OCI-LY1 (cell line): ENCODE results near the gene HS3ST5.

Experiments used
- H2AFZ ChIP-seq: fragments of 200-600 bp; sonication (generic), shearing (Covaris generic); 2 replicates; pipeline ENCODE4 v1.6.0; 2014; ENCODE audit warnings: antibody characterized with exemption, mild to moderate bottlenecking, low read length
- H3F3A ChIP-seq: fragments of 200-600 bp; sonication (generic), shearing (Covaris generic); 2 replicates; pipeline ENCODE4 v1.6.0; 2014; ENCODE audit warnings: mild to moderate bottlenecking, antibody characterized with exemption, low read length, moderate library complexity; ENCODE audit not compliant: insufficient read depth
- H3K27ac ChIP-seq: fragments of 200-600 bp; sonication (generic); 2 replicates; pipeline ENCODE4 v1.5.1; 2014; ENCODE audit warnings: low read length, mixed run types, mild to moderate bottlenecking, low read depth; ENCODE audit not compliant: poor library complexity, severe bottlenecking
- H3K27me3 ChIP-seq: fragments of 200-600 bp; sonication (generic); 2 replicates; pipeline ENCODE4 v1.6.0; 2014; ENCODE audit warnings: antibody characterized with exemption, mild to moderate bottlenecking, low read length, moderate library complexity; ENCODE audit not compliant: insufficient read depth
- H3K36me3 ChIP-seq: fragments of 200-600 bp; sonication (generic); 2 replicates; pipeline ENCODE4 v1.6.1; 2014; ENCODE audit warnings: mild to moderate bottlenecking, antibody characterized with exemption, low read length, moderate library complexity, mixed read lengths; ENCODE audit not compliant: insufficient read depth
- H3K4me1 ChIP-seq: fragments of 200-600 bp; sonication (generic); 2 replicates; pipeline ENCODE4 v1.5.1; 2014; ENCODE audit warnings: mild to moderate bottlenecking, low read length, moderate library complexity; ENCODE audit not compliant: insufficient read depth, severe bottlenecking
- H3K4me2 ChIP-seq: fragments of 200-600 bp; sonication (generic), shearing (Covaris generic); 2 replicates; pipeline ENCODE4 v1.6.1; 2014; ENCODE audit warnings: low read length
- H3K4me3 ChIP-seq: fragments of 200-600 bp; sonication (generic); 2 replicates; pipeline ENCODE4 v1.5.1; 2014; ENCODE audit warnings: low read length, low read depth, mild to moderate bottlenecking, mixed read lengths; ENCODE audit not compliant: poor library complexity, severe bottlenecking
- H3K79me2 ChIP-seq: fragments of 200-600 bp; shearing (Covaris generic); 2 replicates; pipeline ENCODE4 v1.6.1; 2016; ENCODE audit warnings: mixed run types, low read length, mixed read lengths; ENCODE audit not compliant: insufficient read depth
- H3K9ac ChIP-seq: fragments of 200-600 bp; sonication (generic), shearing (Covaris generic); 2 replicates; pipeline ENCODE4 v1.6.1; 2014; ENCODE audit warnings: mild to moderate bottlenecking, low read length, mixed read lengths
- H3K9me2 ChIP-seq: fragments of 200-600 bp; sonication (generic), shearing (Covaris generic); 2 replicates; pipeline ENCODE4 v1.6.1; 2014; ENCODE audit warnings: low read depth, mild to moderate bottlenecking, low read length, mixed read lengths
- H3K9me3 ChIP-seq: fragments of 200-600 bp; shearing (Covaris generic); 2 replicates; pipeline ENCODE4 v1.6.1; 2014; ENCODE audit warnings: low read length, mixed read lengths
- H4K20me1 ChIP-seq: fragments of 200-600 bp; sonication (generic), shearing (Covaris generic); 2 replicates; pipeline ENCODE4 v1.6.0; 2016; ENCODE audit warnings: mild to moderate bottlenecking, low read length; ENCODE audit not compliant: insufficient read depth
- EZH2 ChIP-seq: fragments of 200-600 bp; sonication (generic), shearing (Covaris generic); IDR thresholded peaks from 2 replicates; pipeline ENCODE4 v1.8.0; 2017; ENCODE audit warnings: borderline replicate concordance, mixed run types, mild to moderate bottlenecking, antibody characterized with exemption, low read length, moderate library complexity, mixed read lengths
- TF ChIP-seq, protein P1 (sequence below): fragments of 200-600 bp; sonication (generic), shearing (Covaris generic); IDR thresholded peaks from 2 replicates; pipeline ENCODE4 v1.5.1; 2017; ENCODE audit warnings: mild to moderate bottlenecking, antibody characterized with exemption, low read length, moderate library complexity, mixed read lengths

HS3ST5 gene

DNA sequence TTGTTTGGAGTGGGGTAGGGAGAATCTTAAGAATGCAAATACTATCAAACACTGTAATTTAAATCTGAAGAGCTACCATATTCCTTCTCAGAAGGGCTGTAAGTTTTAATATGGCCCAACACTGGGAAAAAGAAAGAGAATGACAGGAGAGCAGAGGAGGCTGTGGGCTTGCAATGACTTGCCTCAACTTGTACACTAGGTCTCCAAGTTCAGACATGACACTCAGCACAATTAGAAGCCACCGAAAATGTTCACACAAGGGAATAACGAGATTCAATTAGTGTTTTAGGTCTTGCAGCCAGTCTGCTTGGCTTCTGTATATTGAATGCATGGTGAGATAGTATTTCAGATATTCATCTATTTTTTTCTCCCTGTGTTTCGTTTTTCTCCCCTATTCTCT, 89.4 kb downstream of the HS3ST5 start:
- TF ChIP-seq, protein P1, sequence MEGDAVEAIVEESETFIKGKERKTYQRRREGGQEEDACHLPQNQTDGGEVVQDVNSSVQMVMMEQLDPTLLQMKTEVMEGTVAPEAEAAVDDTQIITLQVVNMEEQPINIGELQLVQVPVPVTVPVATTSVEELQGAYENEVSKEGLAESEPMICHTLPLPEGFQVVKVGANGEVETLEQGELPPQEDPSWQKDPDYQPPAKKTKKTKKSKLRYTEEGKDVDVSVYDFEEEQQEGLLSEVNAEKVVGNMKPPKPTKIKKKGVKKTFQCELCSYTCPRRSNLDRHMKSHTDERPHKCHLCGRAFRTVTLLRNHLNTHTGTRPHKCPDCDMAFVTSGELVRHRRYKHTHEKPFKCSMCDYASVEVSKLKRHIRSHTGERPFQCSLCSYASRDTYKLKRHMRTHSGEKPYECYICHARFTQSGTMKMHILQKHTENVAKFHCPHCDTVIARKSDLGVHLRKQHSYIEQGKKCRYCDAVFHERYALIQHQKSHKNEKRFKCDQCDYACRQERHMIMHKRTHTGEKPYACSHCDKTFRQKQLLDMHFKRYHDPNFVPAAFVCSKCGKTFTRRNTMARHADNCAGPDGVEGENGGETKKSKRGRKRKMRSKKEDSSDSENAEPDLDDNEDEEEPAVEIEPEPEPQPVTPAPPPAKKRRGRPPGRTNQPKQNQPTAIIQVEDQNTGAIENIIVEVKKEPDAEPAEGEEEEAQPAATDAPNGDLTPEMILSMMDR, result no peak
- no peak for TF ChIP-seq EZH2
- no peak overlapping the region for H2AFZ ChIP-seq
- no peaks in the 10 kb centered on the region for H3K36me3 ChIP-seq
- H3K9ac ChIP-seq, result no peak overlapping the region
- H3K27ac ChIP-seq, result no peak overlapping the region
- no peaks in the 10 kb centered on the region for H3K79me2 ChIP-seq
- H3K9me2 ChIP-seq, result no peaks in the 10 kb centered on the region
- no peaks in the 10 kb centered on the region for H3F3A ChIP-seq
- no peak overlapping the region for H3K4me3 ChIP-seq
- H4K20me1 ChIP-seq, result no peaks in the 10 kb centered on the region
- no peaks in the 10 kb centered on the region for H3K9me3 ChIP-seq
- H3K4me1 ChIP-seq, result no peaks in the 10 kb centered on the region
- H3K4me2 ChIP-seq, result no peak overlapping the region
- no peaks in the 10 kb centered on the region for H3K27me3 ChIP-seq

GRCh38 chr6:114249522-114249921, 93.3 kb downstream of the HS3ST5 start:
- no peaks in the 10 kb centered on the region for H4K20me1 ChIP-seq
- H3K79me2 ChIP-seq, result no peaks in the 10 kb centered on the region
- H3F3A ChIP-seq, result no peaks in the 10 kb centered on the region
- H2AFZ ChIP-seq, result no peak overlapping the region
- H3K4me2 ChIP-seq, result no peak overlapping the region
- no peak overlapping the region for H3K9ac ChIP-seq
- H3K9me2 ChIP-seq, result no peaks in the 10 kb centered on the region
- no peaks in the 10 kb centered on the region for H3K36me3 ChIP-seq
- no peaks in the 10 kb centered on the region for H3K27me3 ChIP-seq
- H3K4me1 ChIP-seq, result no peaks in the 10 kb centered on the region
- no peak overlapping the region for H3K4me3 ChIP-seq
- TF ChIP-seq, protein P1, result no peak
- no peak for TF ChIP-seq EZH2
- H3K9me3 ChIP-seq, result no peaks in the 10 kb centered on the region
- H3K27ac ChIP-seq, result no peak overlapping the region

DNA sequence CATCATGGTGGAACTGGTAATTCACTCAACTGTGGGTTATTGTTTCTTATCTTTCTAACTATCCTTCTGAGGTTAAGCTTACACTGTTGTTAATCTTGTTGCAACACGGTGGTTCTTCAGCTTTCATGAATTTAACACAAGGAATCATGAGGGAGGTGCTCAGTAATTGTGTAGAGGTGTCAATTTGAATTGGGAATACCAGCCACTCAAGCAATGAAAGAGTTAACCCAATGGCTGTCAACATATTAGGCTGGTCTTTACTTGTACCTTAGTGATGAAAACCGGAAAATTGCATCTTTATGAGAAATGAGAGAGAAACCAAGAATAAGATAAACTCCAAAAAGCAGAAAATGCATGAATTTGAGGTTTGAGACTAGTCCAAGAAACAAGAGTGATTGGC, 95.7 kb downstream of the HS3ST5 start:
- no peak overlapping the region for H3K9ac ChIP-seq
- no peaks in the 10 kb centered on the region for H3K79me2 ChIP-seq
- no peaks in the 10 kb centered on the region for H3K9me3 ChIP-seq
- H3K4me1 ChIP-seq, result no peaks in the 10 kb centered on the region
- H3K27ac ChIP-seq, result no peak overlapping the region
- H3K4me2 ChIP-seq, result no peak overlapping the region
- no peaks in the 10 kb centered on the region for H3K36me3 ChIP-seq
- H3K4me3 ChIP-seq, result no peak overlapping the region
- no peaks in the 10 kb centered on the region for H3K27me3 ChIP-seq
- no peak for TF ChIP-seq EZH2
- TF ChIP-seq, protein P1, result no peak
- H2AFZ ChIP-seq, result no peak overlapping the region
- H3K9me2 ChIP-seq, result no peaks in the 10 kb centered on the region
- H4K20me1 ChIP-seq, result no peaks in the 10 kb centered on the region
- H3F3A ChIP-seq, result no peaks in the 10 kb centered on the region
